SH-SY5Y (cell line): ENCODE measurements around the gene GARIN5B.

ENCODE experiments used
- GATA2 ChIP-seq: IDR thresholded peaks from 2 replicates; pipeline ENCODE4 v1.6.1; 2011; ENCODE audit warnings: mild to moderate bottlenecking, low read depth, low read length
- GATA3 ChIP-seq: IDR thresholded peaks from 2 replicates; pipeline ENCODE4 v1.6.1; 2011; ENCODE audit warnings: low read depth, mild to moderate bottlenecking, low read length, moderate library complexity

Gene GARIN5B

DNA sequence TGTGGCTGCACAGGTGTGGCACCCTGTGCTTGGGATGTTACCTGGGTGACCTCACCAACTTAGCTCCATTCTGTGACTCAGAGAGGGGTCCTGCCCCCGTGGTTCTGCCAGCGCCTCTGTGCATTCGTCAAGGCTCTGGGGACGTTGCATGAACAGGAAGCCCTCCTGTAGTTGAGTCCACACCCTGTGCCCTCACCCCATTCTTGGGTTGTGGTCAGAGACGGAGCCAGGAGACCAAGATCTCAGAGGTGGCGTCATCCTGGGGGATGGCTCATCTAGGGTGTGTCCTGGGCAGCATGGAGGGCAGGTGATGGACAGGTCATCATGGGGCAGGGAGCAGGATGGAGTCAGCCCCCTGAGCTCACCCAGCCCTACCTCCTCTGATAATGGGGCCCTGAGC, 11.0 kb downstream of the GARIN5B start:
- TF ChIP-seq GATA3 (no peak), GATA2 (no peak)

DNA sequence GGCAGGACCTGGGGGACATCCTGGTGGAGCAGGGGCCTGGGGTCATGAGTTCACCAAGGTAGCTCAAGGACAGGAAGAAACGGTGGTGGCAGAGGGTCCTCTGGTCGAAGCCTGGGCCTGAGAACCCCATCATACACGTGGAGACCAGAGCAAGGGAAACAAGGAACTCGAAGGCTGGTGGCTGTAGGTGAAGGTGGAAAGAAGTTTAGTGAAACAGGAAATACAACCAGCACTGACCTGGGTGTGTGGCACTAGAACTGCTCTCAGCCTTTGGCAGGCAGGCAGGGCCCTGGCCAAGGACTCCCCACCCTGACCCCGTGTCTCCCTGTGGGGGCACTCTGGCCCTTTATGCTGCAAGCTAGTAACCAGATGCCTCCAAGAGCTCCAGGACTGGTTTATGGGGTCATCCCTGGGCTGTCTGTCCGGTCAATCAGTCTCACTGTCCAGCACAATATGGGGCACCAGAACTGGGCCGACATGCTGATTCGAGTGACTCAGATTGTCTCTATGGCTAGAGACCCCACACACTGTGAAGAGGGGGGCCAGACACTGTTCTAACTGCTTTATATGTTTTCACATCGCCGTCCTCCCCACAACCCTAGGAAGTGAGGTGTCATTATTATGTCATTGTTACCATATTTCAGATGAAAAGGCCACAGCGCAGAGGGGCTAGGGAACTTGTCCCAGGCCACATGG, 12.3 kb downstream of the GARIN5B start:
- TF ChIP-seq GATA3 (no peak), GATA2 (no peak)

DNA sequence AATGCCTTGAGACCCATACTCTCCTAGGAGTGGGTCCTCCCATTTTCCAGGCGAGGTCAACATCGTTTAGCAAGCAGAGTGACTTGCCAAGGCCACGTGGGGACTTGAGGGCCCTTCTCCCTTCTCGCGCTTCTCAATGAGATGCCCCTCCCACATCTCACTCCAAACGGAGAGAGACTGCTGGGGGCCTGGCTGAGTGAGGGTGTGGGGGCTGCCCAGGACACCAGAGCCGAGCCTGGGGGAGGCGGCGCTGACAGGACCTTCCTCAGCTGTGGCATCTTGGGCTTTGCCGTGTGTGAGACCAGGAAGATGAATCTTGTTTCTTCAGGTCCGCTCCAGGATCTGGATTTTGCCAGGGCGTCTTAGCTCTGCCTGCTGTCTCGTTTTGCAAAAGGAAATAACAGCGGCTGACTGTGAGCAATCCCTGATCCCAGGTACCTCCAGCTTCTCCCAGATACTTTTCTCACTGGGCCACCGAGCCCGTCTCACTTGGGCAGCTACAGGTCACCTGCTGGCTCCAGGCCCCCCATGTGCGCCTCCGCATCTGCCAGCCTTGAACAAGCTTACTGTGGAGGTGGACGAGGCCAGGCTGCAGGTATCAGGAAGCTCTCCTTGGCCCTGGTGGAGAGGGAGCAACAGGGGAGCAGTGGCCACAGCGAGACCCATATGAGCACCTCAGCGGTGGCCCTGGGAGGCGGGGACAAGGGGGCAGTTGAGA, 14.6 kb downstream of the GARIN5B start:
- TF ChIP-seq GATA2 (no peak), GATA3 (no peak)

DNA sequence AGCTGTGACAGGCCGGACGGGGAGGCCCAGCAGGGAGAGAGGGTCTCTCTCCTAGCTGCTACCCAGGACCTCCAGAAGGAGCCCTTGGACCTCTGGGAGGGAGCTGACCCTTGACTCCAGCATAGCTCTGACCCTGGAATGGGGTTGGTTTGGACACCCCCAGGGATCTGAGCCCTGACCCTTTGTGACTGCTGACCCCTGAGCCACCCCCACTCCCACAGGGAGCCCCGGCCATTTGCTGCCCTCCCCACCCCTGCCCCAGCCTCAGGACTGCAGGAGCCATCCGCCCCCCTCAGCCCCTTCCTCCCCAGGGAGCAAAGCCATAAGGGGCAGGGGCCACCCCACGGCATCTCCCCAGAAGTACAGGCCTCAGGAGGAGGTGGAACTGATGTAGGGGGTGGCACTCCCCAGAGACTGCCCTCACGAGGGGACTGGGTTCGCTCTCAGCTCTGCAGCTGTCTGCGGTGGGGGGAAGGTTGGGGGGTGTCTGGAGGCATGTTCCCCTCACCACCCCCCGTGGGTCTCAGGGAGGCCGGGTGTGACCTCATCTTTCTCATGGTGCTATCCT, 15.5 kb downstream of the GARIN5B start:
- no peak for TF ChIP-seq GATA2
- no peak for TF ChIP-seq GATA3

DNA sequence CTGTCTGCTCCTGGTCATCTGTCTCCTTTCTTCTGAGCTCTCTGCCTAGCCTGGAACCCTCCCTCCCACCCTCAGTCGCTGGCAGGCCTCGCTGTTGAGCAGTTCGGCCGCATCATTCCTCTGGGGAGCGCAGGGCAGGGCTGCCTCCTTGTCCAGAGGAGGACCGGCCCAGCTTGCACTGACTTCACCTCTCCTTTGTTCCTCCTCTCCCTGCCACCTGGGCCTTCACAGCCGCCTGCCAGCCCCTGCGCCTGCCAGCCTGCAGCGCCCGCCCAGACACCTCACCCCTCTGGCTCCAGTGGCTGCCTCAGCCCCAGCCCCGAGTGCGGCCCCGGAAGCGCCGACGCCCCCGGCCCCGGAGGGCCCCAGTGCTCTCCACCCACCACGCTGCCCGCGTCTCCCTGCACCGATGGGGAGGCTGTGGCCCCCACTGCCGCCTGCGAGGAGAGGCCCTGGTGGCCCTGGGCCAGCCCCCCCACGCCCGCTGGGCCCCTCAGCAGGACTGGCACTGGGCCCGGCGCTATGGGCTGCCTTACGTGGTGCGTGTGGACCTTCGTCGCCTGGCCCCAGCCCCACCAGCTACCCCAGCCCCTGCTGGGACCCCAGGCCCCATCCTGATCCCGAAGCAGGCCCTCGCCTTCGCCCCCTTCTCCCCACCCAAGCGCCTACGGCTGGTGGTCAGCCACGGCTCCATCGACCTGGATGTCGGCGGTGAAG, 16.2 kb downstream of the GARIN5B start:
- TF ChIP-seq GATA3 (no peak), GATA2 (no peak)

DNA sequence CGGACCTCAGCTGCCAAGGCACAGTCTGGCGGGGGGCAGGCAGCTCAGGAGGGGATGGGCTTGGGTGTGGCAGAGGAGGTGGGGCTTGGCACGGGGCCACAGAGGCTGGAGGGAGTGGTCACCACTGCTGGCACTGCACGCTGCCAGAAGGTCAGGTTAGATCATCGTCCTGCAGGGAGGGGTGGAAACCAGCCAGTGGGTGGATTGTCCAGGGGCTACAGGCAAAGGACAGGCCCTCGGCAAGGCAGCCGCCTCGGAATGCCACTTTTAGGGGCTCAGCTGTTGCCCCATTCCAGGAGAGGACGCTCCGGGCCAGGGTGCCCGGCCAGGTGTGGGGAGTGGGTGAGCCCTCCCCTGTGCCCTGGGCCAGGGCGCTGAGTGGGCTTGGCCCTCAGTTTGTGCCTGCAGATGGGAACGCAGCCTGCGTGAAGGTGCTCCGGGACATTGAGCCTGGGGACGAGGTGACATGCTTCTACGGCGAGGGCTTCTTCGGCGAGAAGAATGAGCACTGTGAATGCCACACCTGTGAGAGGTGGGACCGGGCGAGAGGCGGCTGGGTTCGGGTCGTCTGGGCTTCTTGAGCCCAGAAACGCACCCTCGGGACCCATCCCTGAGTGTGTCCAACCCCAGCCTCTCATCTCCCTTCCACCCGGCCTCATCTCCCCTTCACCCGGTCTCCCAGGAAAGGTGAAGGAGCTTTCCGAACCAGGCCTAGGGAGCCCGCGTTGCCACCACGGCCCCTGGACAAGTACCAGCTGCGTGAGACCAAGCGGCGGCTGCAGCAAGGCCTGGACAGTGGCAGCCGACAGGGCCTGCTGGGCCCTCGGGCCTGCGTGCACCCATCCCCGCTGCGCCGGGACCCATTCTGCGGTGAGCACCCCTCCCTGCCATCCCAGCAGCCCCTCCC, 17.0 kb downstream of the GARIN5B start:
- TF ChIP-seq GATA3, result no peak

DNA sequence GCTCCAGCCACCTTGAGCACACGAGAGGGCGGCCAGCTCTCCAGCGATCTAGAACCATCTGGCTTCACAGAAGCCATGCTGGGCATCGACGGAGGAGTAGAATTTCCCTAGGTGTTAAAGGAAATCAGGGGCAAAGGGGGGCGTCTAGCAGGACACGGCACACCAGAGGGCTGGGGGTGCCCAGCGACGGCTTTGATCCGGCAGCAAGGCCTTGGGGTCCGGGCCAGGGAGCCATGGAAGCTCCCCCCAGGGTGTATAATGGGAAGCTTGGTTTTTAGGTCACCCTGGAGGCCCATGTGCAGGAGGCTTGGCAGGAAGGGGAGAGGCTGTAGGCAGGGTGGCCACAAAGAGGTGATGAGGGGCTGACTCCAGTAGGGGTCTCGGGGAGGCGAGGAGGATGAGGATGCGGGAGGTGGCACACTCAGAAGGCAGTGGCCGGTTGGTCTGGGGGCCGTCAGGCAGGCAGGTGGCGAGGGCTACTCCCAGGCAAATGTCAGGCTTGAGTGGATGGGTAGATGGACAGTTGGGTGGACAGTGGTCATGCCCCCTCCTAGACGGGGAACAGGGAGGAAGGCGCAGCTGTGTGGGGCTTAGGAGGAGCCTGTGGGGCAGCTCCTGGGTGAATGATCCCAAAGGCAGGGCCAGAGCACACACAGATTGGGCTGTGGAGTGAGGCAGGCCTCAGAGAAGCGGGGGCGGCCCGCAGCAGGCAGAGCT, 17.8 kb downstream of the GARIN5B start:
- TF ChIP-seq GATA2 (no peak), GATA3 (no peak)

DNA sequence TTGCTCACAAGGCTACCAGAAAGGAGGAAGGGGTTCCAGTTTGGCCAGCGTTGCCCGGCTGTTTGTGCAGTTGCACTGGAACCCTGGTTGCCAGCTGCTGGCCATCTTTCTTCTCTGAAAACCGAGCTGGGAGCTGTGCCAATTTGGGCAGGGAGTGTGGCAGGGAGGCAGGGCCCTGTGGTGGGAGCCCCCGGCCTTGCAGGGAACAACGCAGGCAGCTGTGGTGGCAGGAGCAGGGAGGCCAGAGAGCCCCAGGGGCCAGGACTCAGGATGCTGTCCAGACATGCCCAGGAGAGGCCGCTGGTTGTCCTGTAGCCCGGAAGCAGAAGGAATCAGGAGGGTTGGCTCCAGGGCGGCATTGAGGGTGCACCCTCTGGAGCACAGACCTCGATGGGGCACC, 18.6 kb downstream of the GARIN5B start:
- TF ChIP-seq GATA2 (no peak), GATA3 (no peak)

DNA sequence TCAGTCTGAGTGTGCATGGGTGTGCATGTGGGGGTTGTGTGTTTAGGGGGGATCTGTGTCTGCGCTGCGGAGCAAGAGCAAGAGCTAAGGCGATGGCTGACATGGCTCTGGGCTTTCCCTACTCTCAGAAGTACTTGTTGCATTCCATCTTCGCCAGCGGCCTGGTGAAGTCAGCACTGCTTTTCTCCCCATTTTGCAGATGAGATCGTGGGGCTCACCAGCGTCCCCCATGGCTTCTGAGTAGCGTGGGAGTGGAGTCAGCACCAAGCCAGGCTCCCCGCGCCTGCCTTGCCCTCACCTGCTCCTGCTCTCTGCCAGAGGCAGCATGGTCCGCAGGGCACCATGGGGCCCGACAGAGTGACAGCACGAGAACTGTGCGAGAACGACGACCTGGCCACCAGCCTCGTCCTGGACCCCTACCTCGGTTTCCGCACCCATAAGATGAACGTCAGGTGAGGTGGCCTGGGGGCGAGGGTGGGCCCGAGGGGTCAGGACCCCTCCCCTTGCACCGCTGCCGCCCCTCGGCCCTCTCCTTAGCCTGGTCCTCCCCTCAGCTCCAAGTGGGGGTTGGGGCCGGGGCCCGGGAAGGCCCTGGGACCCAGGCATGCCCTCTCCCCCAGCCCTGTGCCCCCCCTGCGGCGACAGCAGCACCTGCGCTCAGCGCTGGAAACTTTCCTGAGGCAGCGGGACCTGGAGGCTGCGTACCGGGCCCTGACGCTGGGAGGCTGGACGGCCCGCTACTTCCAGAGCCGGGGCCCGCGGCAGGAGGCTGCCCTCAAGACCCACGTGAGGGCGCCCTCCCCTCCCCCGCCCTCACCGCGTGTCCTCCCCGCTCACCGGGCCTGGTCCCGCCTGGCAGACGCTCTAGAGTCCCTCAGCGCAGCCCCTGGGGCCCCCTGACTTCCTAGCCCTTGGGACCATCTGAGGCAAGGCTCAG, 21.2 kb downstream of the GARIN5B start:
- TF ChIP-seq GATA3 (no peak), GATA2 (no peak)

DNA sequence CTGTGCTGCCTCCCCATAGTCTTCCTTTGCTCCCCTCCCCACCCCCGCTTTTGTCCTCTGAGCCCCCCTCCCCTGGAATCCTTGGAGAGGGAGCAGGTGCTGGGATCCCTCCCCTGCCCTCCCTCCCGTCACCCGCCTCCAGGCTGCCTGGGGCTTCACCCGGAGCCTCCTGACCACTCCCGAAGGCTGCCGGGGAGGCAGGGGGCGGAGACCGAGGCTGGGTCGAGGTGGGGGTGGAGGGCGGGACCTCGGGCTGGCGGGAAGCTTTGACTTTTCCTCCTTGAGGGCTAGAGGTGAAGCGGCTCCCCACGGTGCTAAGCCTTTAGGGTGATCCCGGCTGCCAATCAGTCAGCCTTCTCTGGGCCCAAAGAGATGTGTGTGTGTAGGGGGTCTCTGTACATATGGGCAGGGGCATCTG, 21.9 kb downstream of the GARIN5B start:
- TF ChIP-seq GATA2 (no peak), GATA3 (no peak)

DNA sequence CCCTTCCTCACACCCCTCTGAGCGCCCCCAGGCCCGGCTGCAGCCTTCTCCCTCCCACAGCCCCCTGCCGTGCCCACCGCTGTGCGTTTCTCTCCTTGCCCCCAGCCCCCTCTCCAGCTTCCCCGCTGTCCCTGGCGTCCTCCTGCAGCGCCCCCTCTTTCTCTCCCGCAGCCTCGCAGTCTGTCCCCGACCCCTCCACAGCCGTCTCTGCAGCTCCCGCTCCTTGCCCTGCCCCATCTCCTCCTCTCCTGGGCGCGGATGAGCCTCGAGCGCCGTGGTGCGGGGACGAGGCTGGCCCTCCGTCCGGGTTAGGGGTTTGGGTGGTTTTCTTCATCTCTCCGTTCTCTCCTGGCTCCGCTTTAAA, 22.3 kb downstream of the GARIN5B start:
- no peak for TF ChIP-seq GATA2
- no peak for TF ChIP-seq GATA3
